NCI-H345 (cell line): ENCODE data around the gene IQUB.
"Not testable (repeated sequence)": the region's sequence is repeated elsewhere in the genome, so short reads cannot be mapped to it uniquely, and the experiment has no call there.

Experiments used
- DNase-seq: peaks from one replicate; lab custom pipeline; 2025; lab: John Stamatoyannopoulos, UW

IQUB gene

GRCh38 chr7:123415625-123416024, 118.8 kb downstream of the IQUB start:
- DNase-seq, result no peak

- no peak for DNase-seq
Observed at GRCh38 chr7:123410273-123410904, 124.0 kb downstream of the IQUB start.

GRCh38 chr7:123407951-123408350, 126.4 kb downstream of the IQUB start:
- DNase-seq, result not testable (repeated sequence)
